ENCODE data around the gene ECSIT.

DNA sequence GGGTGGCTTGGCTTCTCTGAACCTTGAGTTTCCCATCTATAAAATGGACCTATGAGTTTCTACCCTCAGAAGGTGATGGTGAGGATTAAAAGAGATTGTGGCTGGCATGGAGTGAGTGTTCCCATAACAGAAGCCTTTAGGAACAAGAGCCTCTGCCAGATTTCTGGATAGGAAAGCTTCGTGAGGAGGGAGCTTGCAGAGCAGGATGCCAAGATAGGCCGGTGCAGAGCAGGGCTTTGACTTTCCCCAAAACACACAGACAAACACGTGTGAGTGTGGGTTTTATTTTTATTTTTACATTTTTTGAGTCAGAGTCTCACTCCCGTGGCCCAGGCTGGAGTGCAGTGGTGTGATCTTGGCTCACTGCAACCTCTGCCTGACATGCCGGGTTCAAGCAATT, 6.0 kb upstream of the ECSIT start:
- TF ChIP-seq POLR2A (IDR thresholded peaks at IDR 0.05) (no peak), CTCF (IDR thresholded peaks at IDR 0.05) (no peak)
